ENCODE data around the gene ATXN7L3B.

ATXN7L3B gene

DNA sequence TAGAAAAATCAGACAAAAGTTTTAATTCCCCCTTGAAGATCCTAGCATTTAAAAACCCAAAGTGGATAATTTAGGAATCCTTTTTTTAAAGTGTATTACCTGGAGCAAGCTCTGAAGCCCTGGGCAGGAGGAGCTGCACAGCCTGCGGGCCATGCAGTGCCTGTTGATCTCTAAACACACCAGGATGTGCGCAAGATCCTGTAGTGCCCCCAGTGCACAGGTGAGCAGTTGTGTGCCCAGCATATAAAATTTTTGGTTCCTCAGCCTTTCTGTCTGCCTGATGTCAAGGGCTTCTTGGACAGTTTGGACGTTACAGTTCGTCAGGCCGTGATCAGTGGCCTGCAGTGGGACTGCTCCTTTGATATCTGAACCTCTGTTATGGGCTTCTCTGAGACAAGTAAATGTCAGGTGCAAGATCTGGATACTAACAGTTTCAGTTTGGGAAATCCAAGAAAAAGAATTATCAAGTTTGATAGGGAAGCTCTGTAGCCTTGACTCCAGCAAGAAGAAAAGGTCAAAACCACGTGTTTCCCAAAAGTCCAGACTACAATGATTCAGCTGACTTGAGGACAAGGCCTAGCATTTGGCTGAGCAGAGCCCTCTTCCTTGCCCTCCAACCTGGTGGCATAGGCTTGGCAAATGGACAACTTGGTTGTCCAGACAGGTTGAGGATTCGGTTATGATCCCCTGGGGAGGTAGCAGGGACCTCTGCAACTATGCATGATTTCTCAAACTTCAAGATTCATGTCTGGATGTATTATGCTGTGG lies 1.0 kb downstream of the ATXN7L3B start:
- no peak for DNase-seq (ENCODE audit: low spot score in 2 of 2)
- peak overlapping the region; percentile 96 for H3K4me3 Mint-ChIP-seq
- H3K9me3 Mint-ChIP-seq: no peaks in the 10 kb centered on the region
- H3K4me1 Mint-ChIP-seq: peaks cover 45% of the 10 kb centered on the region
- peak overlapping the region; percentile 100 for H3K27ac Mint-ChIP-seq
- H3K36me3 Mint-ChIP-seq: peaks cover 67% of the 10 kb centered on the region
- peak; percentile 31 for ATAC-seq

GRCh38 chr12:74539261-74539660 lies 1.6 kb downstream of the ATXN7L3B start:
- peaks cover 45% of the 10 kb centered on the region for H3K4me1 Mint-ChIP-seq
- no peaks in the 10 kb centered on the region for H3K9me3 Mint-ChIP-seq
- ATAC-seq (no peak), DNase-seq (ENCODE audit: low spot score in 2 of 2) (no peak)
- H3K4me3 Mint-ChIP-seq: peak overlapping the region; percentile 96
- H3K36me3 Mint-ChIP-seq: peaks cover 67% of the 10 kb centered on the region
- H3K27ac Mint-ChIP-seq: peak overlapping the region; percentile 100

DNA sequence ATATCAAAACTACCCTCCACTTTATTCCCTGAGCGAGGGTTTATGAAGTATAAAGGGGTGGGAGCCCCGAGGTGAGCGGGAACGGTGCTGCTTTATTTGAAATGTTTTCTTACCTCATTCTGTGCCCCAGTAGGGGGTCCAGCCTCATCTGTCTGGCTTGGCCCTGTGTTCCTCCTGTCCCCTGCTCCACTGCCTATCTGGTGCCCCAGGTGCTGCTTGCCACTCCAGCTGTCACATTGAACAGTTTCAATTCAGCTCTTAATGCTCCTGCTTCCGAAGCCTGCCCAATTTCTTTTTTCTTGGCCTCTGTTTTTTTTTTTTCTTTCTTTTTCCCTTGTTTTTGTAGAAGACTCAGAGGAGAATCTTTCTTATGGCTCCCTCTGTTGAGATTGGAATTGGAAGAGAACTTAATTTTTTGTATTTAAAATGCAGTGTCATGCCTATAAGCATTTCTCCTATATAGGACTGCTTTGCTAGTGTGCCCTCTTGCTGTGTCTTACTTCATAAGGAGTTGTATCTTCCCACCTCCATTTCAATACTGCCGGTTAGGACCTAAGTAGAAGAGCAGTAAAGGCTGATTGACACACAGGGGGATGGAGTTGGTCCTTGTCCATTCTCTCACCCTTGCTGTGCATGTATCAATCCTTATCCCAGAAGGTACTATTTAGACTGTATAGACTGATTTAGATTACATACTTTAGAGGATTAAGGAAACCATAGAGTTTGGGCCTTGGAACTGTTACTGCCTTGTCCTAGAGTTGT lies 2.3 kb downstream of the ATXN7L3B start:
- ATAC-seq (no peak), DNase-seq (ENCODE audit: low spot score in 2 of 2) (no peak)
- H3K27ac Mint-ChIP-seq: peak overlapping the region; percentile 100
- H3K4me3 Mint-ChIP-seq: peak overlapping the region; percentile 96
- H3K9me3 Mint-ChIP-seq: no peaks in the 10 kb centered on the region
- H3K36me3 Mint-ChIP-seq: peaks cover 67% of the 10 kb centered on the region
- peaks cover 45% of the 10 kb centered on the region for H3K4me1 Mint-ChIP-seq

- H3K36me3 Mint-ChIP-seq: peaks cover 67% of the 10 kb centered on the region
- no peaks in the 10 kb centered on the region for H3K9me3 Mint-ChIP-seq
- H3K4me1 Mint-ChIP-seq: peaks cover 45% of the 10 kb centered on the region
- peak overlapping the region; percentile 100 for H3K27ac Mint-ChIP-seq
- ATAC-seq: no peak
- no peak for DNase-seq (ENCODE audit: low spot score in 2 of 2)
- H3K4me3 Mint-ChIP-seq: peak overlapping the region; percentile 96
These were observed 3.4 kb downstream of the ATXN7L3B start for GRCh38 chr12:74541074-74541473.

DNA sequence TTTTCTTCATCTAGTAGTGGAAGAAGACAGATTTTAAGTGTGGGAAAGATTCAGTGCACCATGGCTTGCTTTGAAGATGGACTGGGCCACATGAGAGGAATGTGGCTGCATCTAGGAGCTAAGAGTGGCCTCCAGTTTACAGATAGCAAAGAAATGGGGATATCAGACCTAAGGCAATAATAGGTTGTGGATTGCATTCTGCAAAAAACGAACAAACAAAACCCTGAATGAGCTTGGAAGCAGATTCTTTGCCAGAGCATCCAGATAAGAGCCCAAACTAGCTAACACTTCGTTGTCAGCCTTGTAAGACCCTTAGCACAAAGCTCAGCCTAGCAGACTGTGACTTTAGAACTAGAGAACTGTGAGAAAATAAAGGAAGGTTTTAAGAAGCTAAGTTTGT lies 9.6 kb downstream of the ATXN7L3B start:
- Mint-ChIP-seq H3K4me3 (no peak overlapping the region), H3K27ac (no peak overlapping the region), H3K9me3 (no peaks in the 10 kb centered on the region), H3K36me3 (peaks cover 14% of the 10 kb centered on the region), H3K4me1 (no peaks in the 10 kb centered on the region)
- ATAC-seq: no peak
- DNase-seq (ENCODE audit: low spot score in 2 of 2): no peak

- ATAC-seq (no peak), DNase-seq (ENCODE audit: low spot score in 2 of 2) (no peak)
- Mint-ChIP-seq H3K9me3 (no peaks in the 10 kb centered on the region), H3K36me3 (no peaks in the 10 kb centered on the region), H3K4me3 (no peak overlapping the region), H3K4me1 (no peaks in the 10 kb centered on the region), H3K27ac (no peak overlapping the region)
These were observed 13.7 kb downstream of the ATXN7L3B start for GRCh38 chr12:74551291-74551690.

GRCh38 chr12:74552201-74552600 lies 14.6 kb downstream of the ATXN7L3B start:
- no peak for DNase-seq (ENCODE audit: low spot score in 2 of 2)
- Mint-ChIP-seq H3K36me3 (no peaks in the 10 kb centered on the region), H3K4me1 (no peaks in the 10 kb centered on the region), H3K9me3 (no peaks in the 10 kb centered on the region), H3K27ac (no peak overlapping the region), H3K4me3 (no peak overlapping the region)
- ATAC-seq: no peak

DNA sequence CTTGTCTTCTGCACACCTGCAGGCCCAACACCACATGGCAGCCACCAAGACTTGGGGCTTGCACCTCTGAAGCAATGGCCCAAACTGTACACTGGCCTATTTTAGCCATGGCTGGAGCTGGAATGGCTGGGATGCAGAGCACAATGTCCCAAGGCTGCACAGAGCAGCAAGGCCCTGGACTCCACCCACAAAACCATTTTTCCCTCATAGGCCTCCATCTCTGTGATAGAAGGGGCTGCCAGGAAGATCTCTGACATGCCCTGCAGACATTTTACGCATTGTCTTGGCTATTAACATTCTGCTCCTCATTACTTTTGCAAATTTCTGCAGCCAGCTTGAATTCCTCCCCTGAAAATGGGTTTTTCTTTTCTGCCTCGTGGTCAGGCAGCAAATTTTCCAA lies 22.1 kb downstream of the ATXN7L3B start:
- H3K4me3 Mint-ChIP-seq: no peak overlapping the region
- H3K9me3 Mint-ChIP-seq: no peaks in the 10 kb centered on the region
- H3K27ac Mint-ChIP-seq: no peak overlapping the region
- DNase-seq (ENCODE audit: low spot score in 2 of 2): no peak
- H3K4me1 Mint-ChIP-seq: no peaks in the 10 kb centered on the region
- H3K36me3 Mint-ChIP-seq: no peaks in the 10 kb centered on the region
- peak; percentile 16 for ATAC-seq

GRCh38 chr12:74563927-74564326 lies 26.3 kb downstream of the ATXN7L3B start:
- ATAC-seq: no peak

DNA sequence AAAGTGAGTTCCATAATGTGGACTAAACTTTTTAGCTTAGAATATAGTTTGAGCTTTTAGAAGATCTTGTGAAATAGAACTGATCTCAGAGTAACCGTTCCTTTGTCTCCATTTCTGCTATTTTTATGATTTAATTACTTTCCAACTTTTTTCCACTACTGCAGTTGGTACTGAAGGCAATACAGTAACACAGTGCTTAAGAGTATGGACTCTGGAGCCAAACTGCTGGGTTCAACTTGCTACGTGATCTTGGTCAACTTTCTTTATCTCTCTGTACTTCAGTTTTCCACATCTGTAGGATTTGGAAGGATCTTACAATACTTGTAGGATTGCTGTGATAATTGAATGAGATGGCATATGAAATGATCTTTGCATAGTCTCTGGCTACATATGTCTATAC lies 40.9 kb downstream of the ATXN7L3B start:
- Mint-ChIP-seq H3K36me3 (no peaks in the 10 kb centered on the region), H3K27ac (no peak overlapping the region), H3K4me3 (no peak overlapping the region), H3K4me1 (no peaks in the 10 kb centered on the region), H3K9me3 (no peaks in the 10 kb centered on the region)
- no peak for ATAC-seq
- DNase-seq (ENCODE audit: low spot score in 2 of 2): no peak

More at GRCh38 chr12:74563927-74564326, 26.3 kb downstream of the ATXN7L3B start:
- Mint-ChIP-seq H3K4me3 (no peak overlapping the region), H3K36me3 (no peaks in the 10 kb centered on the region), H3K27ac (no peak overlapping the region), H3K4me1 (no peaks in the 10 kb centered on the region), H3K9me3 (no peaks in the 10 kb centered on the region)
- DNase-seq (ENCODE audit: low spot score in 2 of 2): no peak

DNA sequence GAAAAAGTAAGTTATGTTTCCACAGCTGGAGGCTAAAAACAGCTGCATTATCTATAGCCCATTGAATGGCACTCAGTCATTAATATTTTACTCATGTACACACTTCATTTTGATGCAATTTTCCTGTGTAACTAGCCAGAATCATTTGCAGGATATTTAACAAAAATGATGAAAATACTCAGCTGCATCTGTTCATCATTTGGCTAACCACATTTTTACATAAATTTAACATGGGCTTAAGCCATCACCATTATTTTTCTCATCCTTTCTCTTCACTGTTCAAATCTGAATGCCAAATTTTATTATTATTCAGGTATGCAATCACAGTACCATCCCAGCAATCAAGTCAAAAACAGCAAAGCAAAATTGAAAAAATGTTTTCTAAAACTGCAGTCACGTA lies 41.8 kb downstream of the ATXN7L3B start:
- H3K9me3 Mint-ChIP-seq: no peaks in the 10 kb centered on the region
- no peak overlapping the region for H3K4me3 Mint-ChIP-seq

DNA sequence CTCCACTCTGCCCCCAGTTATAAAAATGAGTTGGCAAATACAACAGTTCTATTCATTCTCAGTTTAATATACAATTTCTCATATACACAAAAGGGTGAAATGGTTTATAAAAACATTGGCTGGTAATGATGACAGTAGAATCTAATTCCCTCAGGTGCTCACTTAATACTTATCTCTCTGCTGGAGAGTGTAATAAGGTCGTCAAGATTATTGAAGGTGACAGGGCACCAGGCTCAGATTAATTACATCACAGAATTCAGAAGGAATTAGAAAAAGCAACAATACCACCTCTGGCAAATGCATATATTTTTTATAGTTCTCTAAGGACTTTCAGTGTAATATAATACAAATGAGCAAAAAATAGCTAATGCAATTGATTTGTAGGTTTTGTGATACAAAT lies 42.3 kb downstream of the ATXN7L3B start:
- Mint-ChIP-seq H3K9me3 (no peaks in the 10 kb centered on the region), H3K4me3 (no peak overlapping the region), H3K27ac (no peak overlapping the region), H3K36me3 (no peaks in the 10 kb centered on the region), H3K4me1 (no peaks in the 10 kb centered on the region)
- ATAC-seq (no peak), DNase-seq (ENCODE audit: low spot score in 2 of 2) (no peak)

More for the DNA sequence above, 41.8 kb downstream of the ATXN7L3B start:
- Mint-ChIP-seq H3K27ac (no peak overlapping the region), H3K36me3 (no peaks in the 10 kb centered on the region), H3K4me1 (no peaks in the 10 kb centered on the region)
- DNase-seq (ENCODE audit: low spot score in 2 of 2) (no peak), ATAC-seq (no peak)

DNA sequence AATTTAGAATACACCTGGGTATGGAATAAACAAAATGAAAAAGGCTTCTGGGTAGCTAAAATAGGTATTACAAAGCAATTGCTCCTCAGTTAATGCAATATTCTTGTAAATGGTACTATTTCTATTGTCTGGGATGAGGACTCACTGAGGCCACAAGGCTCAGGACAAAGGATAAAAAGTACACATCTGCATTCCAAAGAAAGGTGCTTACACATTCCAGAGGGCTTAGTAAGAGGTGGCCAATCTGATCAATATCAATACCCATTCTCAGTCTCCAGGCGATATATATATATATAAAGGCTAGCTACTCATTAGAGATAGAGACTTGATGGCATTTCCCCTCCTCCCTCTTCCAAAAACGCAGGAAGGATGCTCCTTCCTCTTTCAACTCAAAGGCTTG lies 43.8 kb downstream of the ATXN7L3B start:
- ATAC-seq: no peak

DNA sequence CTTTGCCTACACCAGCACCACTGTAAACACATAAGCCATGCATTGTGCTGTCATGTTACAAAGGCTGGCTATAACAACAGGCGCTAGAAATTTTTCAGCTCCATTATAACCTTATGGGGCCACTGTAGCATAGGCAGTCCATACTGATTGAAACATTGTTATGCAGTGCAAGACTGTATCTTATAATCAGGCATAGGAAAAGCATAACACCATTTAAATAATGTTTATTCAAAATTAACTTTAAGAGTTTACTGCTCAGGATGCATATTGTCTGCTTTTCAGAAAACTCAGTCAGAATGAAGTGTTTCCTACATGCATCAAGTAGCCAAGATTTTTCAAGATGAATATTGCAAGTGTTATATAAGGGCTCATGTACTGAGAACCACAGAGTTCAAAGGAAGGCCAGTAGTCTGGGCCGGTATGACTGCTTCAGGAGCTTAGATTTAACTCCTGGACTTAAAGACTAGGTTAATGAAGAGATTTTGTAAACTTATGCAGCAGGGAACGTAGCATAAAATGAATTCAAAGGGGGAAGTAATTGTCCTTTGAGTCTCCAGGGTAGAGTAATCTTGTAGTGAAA lies 46.9 kb downstream of the ATXN7L3B start:
- Mint-ChIP-seq H3K4me1 (no peaks in the 10 kb centered on the region), H3K27ac (no peak overlapping the region), H3K36me3 (no peaks in the 10 kb centered on the region), H3K4me3 (no peak overlapping the region), H3K9me3 (no peaks in the 10 kb centered on the region)
- DNase-seq (ENCODE audit: low spot score in 2 of 2) (no peak), ATAC-seq (peak; percentile 13)

More for the DNA sequence above, 43.8 kb downstream of the ATXN7L3B start:
- Mint-ChIP-seq H3K4me3 (no peak overlapping the region), H3K36me3 (no peaks in the 10 kb centered on the region), H3K4me1 (no peaks in the 10 kb centered on the region), H3K9me3 (no peaks in the 10 kb centered on the region), H3K27ac (no peak overlapping the region)
- DNase-seq (ENCODE audit: low spot score in 2 of 2): no peak

DNA sequence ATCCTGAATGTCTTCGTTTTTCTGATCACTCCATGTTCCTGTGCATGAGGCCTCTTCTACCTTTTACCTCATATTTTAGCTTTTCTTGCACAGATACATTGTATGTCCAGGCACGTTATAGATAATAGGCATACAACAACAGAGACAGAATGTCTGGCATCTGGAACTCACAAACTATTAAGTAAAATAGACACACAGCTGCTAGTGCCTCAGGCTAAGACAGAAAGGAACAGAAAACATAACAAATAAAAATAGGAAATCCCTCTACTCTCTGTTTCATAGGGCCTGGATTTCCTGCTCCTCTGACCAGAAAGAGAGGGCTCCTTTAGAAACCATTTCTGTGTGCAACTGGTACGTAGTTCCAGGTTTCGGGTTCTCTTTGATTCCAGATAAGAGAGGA lies 48.6 kb downstream of the ATXN7L3B start:
- no peak for DNase-seq (ENCODE audit: low spot score in 2 of 2)
- H3K4me1 Mint-ChIP-seq: no peaks in the 10 kb centered on the region
- no peak overlapping the region for H3K27ac Mint-ChIP-seq
- no peaks in the 10 kb centered on the region for H3K9me3 Mint-ChIP-seq
- no peak for ATAC-seq
- H3K36me3 Mint-ChIP-seq: no peaks in the 10 kb centered on the region
- no peak overlapping the region for H3K4me3 Mint-ChIP-seq

Measured in stimulated activated effector memory CD8-positive, alpha-beta T cell treated with anti-CD3 and anti-CD28 coated beads, Interleukin-12 subunit alpha, Interleukin-12 subunit beta, amount 100 ng/mL, for 72 hours (primary cell).